GM19240 (cell line): ENCODE data around the gene KRT34.
"Not testable (repeated sequence)": the region's sequence is repeated elsewhere in the genome, so short reads cannot be mapped to it uniquely, and the experiment has no call there.

Experiments
- DNase-seq: peaks from one replicate; pipeline ENCODE4 v3.0.0; 2011; ENCODE audit warnings: low spot score; ENCODE audit not compliant: insufficient read length

KRT34 gene

DNA sequence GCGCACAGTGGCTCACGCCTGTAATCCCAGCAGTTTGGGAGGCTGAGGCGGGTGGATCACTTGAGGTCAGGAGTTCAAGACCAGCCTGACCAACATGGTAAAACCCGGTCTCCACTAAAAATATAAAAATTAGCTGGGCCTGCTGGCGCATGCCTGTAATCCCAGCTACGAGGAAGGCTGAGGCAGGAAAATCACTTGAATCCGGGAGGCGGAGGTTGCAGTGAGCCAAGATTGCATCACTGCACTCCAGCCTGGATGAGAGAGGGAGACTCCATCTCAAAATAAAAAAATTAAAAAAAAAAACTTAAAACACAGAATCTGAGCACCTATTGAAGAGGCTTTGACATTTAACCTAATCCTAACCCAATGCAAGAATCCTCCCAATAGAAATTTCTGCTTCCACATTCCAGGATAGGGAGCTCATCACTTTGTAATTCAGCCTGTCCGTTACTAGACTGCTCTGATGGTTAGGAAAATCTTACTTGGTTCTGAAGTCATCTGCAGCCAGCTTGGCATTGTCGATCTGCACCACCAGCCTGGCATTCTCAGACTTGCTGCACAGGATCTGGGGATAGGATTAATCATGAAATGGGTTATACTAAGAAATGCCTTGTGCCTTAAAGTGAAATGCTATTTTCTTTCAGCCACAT, 14.6 kb downstream of the KRT34 start:
- no peak for DNase-seq

DNA sequence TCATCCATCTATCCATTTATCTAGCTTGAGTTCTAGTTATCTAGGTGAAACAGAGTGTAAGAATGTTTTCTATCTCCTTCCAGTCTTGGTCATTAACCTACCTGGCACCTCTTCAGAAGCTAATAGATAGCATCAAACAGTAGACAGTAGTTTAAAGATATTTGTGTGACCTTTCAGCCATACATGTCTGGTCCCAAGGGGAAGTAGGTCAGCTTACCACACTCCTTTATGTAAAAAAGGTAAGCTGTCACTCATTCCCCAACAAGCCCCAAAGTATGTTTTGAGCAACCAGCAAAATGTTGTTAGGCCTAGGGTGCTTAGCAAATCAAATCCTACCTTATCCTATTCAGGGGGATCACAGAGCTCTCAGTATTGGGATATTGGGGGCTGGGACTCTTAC, 16.0 kb downstream of the KRT34 start:
- no peak for DNase-seq

DNA sequence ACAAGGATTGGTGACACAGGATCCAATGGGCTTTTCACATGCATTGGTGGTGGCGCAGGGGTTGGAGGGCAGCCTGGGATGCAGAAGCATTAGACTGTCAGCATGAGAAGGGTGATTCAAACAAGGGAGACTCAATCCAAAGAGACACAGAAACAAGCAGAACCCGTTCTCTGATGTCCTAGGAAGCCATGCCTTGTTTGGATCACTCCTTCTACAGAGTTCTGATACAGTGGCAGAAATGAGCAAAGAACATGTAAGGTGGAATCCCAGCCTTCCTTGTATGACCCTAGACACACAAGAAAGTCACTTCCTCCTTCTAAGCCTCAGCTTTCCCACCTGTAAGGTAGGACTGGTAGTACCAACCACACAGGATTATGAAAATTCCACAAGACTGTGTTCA, 18.2 kb downstream of the KRT34 start:
- DNase-seq, result no peak

DNA sequence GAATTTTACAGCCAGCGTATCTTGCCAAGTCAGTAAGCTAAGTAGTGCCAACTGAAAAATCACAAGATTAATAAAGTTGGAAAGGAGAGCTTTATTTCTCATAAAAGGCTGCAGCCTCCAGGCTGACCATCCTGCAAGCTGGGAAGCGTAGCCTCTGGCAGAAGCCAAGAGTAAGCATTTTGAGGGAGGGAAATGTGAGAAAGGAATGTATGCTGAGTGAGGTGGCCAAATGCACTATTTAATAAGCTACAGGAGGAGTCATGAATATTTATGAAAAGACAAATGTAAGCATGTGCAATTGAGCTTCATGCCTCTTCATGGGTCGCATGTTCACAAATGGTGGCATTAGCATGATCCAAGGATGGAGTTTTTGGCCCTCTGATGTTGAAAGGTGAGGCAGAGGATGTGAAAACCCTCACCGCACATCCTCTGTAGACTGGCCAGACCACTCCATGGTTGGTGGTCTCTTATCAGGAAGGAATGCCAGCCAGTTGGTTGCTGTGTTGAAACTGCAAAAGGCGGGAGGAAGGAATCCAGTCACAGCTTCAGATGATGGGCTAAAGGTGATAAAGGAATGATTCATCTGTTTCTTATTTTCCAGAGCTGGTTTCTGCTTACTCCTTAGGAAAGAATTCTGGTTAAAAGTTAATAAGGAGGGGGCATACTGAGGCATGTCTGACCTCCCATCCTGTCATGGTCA, 21.7 kb downstream of the KRT34 start:
- DNase-seq, result no peak

DNA sequence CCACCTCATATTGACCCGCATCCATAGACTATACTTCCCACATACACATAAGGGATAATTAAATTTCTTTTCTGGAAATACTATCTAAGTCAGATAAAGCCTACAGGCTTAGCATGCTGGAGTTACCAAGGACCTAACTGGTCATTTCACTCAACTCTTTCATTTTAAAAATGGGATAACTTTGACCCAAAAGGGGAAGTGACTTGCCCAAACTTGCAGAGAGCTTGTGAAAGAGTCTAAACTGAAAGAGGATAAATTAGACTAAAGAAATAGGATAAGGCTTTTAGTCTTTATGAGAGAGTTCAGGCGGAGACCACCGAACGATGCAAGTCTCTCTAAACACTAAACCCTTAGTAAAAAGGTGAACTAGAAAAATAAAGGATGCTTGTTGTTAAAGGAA, 27.6 kb downstream of the KRT34 start:
- no peak for DNase-seq

DNA sequence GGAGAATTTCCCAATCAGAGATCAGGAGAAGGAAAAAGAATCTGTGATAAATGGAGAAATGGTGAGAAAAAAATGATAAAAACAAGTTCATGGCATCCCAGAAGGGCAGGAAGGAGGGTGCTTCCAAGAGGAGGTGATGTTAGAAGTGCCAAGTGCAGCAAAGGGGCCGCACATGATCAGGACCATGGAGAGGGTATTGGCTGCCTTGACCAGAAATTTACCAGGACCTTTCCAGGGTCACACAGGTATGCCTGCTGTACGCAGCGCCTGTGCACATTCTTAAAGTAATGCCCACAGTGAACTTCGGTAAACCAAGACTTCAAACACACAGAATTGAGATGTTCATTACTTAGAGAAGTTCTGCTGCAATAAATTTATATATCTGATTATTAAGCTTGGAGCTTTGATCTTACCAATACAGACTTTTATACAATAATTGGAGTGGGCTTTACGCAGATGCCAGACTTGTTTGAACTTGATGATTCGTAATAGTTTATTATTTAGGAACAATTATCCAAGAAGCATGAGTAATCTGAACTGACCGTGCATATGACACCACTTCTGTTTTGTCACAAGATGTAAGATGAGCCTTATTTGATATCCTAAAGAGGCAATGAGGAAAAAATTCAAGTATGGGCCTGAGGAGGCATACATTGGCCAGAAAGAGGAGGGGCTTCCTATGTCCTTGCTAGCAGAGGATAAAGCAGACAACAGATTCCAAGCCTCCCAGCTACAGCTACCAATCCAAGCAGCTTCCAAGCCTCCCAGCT, 29.3 kb downstream of the KRT34 start:
- DNase-seq, result no peak

DNA sequence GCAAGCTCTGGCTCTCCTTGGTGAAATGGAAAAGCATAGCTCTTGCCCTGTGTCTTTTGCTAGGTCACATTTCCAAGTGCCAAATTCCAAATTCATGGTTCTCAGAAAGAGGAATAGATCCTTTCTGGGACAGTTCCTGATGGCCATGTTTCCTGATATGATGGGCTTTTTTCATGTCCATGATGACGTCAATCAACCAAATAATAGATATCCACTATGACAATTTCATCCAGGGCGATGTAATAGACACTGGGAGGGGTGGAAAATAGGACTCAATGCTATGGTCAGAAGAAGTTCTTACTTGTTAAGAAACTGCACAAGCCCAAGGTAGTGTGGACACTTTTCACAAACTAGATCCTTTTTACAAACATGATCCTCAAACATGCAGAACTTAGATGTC, 30.9 kb downstream of the KRT34 start:
- DNase-seq, result no peak

DNA sequence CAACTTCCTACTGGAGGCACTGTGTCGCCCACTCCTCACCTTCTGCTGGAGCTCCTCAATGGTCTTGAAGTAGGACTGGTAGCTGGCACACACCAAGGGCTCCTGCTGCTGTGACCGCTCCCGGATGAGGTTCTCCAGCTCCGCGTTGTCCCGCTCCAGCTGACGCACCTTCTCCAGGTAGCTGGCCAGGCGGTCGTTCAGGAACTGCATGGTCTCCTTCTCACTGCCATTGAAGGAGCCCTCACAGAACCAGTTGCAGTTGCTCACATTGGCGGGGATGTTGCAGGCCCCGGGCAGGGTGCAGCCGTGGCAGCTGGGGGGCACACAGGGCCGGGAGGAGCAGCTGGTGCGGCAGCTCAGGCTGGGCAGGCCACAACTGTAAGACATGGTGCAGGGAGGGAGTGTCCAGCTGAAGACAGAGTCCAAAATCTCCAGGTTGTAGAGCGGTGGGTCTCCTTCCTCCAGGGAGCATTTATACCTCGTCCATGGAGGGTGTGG, 31.7 kb downstream of the KRT34 start, which contains the start of gene KRT33A:
TSS of gene KRT33A (minus strand) at position 448 of the 498 bp plus-strand sequence. CDS start at position 387, 61 bp downstream.
- DNase-seq, result not testable (repeated sequence)

DNA sequence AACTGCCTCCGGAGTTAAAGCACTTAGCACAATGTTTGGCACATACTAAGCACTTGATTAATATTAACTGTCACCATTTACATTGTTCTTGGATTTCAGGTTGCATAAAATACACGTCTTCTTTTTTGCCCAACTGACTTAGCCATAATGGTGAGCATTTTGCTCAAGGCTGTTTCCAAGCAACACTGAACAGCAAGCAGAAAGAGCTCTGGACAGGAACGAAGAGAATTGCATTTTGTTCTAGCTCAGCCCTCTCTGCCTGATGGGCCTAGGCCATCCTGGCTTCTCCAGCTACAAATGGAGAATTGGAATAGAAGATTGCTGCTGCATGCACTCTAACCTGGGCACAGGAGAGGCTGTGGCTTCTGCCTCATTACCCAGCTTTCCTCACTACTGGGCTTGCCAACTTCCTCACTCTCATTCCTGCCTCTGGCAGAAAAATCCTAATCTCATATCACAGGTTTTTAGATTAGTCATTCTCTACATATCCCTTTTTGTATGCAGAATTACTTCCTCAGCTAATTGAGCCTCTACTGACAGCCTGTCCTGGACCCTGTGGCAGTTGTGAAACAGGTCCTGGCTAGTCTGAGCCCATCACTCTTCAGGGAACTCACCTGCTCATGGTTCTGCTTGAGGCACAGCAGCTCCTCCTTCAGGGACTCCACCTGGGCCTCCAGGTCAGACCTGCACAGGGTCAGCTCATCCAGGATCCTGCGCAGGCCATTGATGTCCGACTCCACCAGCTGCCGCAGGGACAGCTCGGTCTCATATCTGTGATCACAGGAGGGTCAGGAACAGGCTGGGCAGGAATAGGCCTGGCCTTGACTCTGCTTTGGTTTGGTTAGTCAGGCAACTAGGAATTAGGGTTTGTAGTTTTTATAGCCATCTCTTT, 34.0 kb downstream of the KRT34 start:
- DNase-seq, result no peak

DNA sequence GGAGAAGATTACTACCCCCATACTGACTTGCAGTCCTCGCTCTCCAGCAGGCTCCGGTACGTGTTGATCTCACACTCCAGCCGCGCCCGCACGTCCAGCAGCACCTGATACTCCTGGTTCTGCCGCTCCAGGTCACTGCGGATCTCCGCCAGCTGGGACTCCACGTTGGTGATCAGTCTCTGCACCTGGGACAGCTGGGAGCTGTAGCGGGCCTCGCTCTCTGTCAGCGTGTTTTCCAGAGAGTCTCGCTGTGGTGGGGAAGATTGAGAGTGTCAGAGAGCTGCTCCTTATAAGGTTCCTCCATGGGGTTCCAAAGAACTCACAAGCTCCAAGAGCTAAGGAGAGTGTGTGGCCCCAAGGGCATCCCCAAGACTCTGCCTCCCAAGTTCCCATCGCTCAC, 35.7 kb downstream of the KRT34 start:
- not testable (repeated sequence) for DNase-seq

DNA sequence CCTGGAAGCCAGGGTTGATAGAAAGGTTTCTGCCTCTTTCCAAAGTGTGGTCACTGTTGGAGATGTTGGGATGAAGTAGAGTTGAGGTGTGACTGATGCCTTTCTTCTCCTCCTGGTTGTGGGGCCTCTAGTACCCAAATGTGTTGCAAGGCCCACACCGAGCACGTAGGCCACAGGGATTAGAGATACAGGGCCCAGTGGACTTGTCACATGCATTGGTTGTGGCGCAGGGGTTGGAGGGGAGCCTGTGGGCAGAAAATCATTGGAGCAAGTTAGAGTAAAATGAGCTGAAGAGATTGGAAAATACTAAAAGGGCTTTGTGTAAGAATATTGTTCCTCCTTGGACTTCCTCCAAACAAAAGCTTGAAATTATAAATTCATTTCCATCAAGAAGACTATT, 36.1 kb downstream of the KRT34 start:
- DNase-seq, result no peak

DNA sequence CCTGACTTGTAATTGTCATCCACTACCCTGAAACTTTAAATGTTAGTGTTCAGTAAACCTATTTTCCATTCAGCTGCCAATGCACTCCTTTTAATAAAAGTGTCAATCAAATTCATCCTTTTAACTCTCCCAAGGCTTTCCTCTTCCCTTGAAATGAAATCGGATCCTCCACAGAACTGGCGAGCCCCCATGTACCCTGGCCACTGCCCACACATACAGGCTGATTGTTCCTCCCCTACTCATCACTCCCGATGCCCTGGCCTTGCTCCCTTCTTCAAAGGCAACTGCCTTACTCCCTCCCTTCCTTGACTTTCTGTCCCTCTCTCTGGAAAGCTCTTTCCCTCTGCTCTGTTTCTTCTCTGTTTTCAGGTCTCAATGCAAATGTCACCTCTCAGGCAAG, 39.1 kb downstream of the KRT34 start:
- DNase-seq, result no peak

DNA sequence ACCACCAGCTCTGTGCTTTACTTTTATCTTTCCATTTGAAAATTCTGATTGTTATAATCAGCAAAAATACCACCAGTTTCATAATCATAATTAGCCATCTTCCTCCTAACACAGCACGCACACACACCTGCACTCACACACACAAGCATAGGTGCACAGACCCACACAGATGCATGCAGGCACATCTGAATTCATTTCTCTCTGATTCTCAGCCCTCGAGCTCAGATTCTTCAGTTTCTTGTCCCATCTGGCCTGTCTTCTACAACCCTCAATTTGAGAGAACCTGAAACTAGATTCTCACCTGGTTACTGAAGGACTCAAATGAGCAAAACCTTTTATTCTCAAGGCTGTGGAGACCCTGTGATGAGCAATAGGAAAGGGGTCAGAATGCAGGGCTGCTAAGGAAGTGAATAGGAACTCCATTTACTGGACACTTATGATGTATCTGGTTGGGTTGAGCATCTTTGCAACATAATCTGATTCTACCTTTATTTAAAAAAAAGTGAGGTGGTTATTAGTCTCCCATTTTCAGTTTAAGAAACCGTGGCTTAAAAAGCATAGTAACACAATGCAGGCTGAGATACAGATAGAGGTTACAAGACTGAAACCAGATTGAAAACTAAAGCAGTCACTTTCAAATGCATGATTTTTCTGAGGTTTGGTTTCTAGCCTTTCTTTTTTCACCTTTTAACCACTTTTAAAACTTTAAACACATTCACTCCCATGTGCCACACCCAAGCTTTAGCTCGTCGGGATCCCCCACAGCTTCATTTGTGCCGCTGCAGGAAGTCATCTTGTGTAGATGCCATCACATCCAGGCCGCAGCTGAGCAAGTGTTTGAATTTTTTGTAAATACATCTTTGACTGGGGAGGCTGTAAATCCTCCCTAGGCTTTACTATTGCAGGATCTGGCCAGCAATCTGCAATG, 40.9 kb downstream of the KRT34 start:
- DNase-seq, result no peak

DNA sequence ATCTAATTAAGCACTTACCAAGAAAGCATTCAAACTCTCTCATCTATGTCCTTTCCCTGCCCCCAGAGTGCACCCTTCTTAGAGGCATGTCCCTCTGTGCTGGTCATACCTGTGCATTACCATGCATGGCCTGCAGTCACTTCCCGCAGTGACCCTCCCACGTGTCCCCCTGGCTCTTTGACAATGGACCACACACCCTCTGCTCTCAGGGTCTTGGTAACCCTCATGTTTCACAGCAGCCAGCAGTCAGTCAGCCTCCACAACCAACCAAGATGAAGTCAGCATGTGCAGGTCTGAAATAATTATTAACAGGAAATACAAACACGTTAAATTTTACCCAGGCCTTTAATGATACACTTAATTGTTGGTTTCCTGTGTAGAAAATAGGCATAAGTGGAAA, 41.6 kb downstream of the KRT34 start:
- DNase-seq, result no peak

DNA sequence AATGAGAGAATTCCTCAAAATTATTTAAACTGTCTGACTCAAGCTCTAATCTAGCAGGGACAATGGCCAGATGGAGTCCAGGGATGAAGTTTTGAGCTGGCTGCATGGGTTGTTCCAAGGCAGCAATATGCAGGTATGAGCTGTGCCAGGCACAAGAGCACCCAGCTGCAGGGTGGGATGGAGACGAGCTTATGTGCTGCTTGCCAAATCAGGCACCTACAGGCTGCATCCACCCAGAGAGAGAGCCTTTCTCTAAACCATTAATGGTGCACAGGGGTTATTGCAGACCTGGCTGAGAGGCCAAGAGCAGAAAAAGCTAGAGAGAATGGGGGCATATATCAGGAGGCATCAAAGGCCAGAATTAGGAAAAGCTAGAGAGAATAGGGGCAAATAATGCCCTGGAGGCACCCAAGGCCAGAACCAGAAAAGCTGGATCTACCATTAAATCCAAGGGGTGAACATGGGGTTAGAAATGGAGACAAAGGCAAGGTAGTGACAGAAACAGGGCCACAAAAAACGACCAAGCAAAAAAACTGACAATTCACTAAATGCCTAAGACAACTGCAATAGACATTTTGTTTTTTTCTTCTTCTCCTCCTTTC, 42.4 kb downstream of the KRT34 start:
- DNase-seq, result no peak

DNA sequence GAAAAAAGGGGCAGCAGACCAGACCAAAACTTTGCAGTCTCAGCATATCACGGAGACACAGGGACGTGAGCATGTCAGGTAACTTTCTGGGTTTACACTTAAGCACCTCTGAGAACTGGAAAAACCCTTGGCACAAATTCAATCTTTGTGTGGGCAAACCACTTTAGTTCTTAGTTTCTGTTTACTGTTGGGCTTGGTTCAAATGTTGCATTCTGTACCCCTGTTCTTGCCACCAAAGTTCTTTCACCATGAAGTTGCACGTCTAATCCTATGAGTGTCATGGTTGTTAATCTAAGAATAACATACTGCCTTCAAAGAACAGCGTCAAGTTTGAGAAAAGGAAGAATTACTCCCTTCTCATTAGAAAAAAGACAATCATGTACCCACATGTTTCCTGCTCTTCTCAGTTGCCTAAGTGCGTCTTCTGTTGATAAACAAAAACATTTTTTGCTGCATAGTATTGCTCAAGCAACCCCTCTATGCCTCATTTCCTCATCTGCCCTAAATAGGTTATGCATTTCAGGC, 43.1 kb downstream of the KRT34 start:
- DNase-seq, result no peak

DNA sequence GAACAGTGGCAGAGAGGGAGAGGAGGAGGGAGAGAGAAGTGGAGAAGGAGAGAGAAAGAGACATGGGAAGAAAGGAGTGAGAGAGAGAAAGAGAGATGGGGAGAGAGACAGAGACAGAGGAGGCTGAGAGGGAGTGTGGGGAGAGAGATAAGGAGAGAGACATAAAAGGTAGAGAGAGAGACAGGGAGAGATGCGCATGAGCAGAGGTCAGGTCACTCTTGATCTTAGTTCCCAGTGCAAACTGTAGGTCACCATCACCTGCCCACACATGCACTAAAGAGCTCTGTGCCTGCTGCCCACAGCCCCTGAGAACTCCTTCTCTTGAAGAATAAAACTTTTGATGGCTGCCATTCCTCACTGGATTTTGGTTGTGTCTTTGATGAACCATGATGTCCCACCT, 46.4 kb downstream of the KRT34 start:
- no peak for DNase-seq

DNA sequence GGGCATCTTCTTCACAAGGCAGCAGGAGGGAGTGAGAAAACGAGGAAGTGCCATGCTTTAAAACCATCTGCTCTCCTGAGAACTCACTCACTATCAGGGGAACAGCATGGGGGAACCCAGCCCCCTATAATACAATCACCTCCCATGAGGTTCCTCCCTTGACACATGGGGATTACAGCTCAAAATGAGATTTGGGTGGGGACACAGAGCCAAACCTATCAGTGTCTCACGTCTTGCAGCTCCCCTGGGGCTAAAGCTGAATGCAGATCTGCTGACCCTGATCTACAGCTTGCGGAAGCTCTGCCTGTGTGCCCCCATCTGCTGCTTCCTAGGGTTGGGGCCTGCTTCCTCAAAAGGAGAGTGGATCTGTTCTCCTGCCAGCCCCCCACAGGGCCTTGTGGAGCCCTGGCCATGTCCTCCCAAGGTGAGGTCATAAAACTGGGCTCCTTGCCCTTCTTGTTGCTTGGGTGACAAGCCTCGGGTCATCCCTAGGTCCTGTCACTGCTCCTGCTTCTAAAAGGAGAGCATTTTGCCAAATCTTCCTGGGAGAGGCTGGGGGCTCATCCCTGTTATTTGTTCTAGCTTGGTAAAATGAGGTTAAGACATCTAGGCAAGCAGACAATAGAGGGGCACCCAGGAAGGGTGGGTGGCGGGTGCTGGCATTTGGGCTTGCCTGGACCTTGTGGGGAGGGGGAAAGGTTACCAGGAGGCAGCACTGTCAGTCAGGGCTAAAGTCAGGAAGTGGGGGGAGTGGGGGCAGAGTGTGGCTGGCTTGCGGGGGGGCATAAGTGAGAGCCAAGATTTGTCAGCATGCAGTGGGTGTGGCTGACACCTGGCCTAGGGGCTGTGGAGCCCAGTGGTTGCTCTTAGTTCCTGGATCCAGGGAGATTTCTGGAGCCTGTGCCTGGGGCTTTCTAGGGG, 47.5 kb downstream of the KRT34 start:
- no peak for DNase-seq
